ENCODE results near the gene MUC22.
"Not testable (repeated sequence)": the region's sequence is repeated elsewhere in the genome, so short reads cannot be mapped to it uniquely, and the experiment has no call there.

The MUC22 gene

DNA sequence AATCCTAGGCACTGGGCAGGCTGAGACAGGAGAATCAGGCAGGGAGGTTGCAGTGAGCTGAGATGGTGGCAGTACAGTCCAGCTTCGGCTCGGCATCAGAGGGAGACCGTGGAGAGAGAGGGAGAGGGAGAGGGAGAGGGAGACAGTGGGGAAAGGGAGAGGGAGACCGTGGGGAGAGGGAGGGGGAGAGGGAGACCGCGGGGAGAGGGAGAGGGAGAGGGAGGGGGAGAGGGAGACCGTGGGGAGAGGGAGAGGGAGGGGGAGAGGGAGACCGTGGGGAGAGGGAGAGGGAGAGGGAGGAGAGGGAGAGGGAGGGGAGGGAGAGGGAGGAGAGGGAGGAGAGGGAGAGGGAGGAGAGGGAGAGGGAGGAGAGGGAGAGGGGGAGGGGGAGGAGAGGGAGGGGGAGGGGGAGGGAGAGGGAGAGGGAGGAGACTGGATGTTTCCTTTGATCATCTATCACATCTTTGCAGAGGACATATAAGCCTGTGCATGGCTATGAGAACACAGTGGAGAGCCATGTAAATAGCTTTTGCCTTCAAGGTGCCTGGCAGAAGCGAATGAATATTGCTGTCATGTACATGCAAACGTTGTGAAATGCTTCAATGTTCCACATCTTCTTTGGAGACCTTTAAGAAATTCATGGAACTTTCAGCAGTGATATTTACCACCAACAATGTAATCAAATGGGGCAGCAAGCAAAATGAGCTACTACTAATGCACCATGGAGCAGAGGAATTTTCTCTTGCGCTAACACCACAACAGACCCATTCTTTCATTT lies 57.8 kb downstream of the MUC22 start:
- not testable (repeated sequence) for H3K4me3 Mint-ChIP-seq; H3K36me3 Mint-ChIP-seq (ENCODE audit: low read depth); H3K9me3 Mint-ChIP-seq; DNase-seq; ATAC-seq; H3K27me3 Mint-ChIP-seq; H3K4me1 Mint-ChIP-seq; H3K27ac Mint-ChIP-seq

DNA sequence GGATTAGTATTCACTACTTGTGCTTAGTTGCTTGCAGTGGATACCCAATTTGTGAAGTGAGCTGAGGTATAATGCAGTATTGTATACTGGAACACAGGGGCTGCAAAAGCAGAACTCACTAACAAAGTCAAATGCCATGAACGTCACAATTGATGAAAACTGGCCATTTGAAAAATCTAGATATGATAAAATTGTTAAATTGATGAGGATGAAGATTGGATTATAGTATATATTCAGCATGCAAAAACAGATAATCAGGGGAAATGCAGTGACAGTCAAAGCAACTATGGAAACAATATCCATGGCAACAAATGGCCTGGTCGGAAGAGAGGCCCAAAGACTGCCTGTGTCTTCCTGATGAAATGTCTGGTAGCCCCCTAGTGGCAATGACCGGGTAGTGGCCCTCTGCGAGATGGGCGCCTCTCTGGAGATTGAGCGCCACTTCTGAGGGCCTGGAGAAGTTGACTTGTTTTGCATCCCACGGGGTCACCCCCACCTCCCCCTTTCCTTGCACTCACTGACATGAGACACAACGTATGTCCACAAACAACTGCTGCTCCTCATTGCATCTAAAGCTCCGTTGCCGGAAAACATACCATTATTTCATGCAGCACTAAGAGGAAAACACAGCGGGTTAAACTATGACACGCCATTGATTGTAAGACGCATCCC lies 58.5 kb downstream of the MUC22 start:
- H3K27ac Mint-ChIP-seq: no peak overlapping the region
- DNase-seq (peak; percentile 80), ATAC-seq (peak; percentile 95)
- no peaks in the 10 kb centered on the region for H3K36me3 Mint-ChIP-seq (ENCODE audit: low read depth)
- peaks cover 4% of the 10 kb centered on the region for H3K4me1 Mint-ChIP-seq
- no peaks in the 10 kb centered on the region for H3K9me3 Mint-ChIP-seq
- H3K27me3 Mint-ChIP-seq: peaks cover 5% of the 10 kb centered on the region
- no peak overlapping the region for H3K4me3 Mint-ChIP-seq

DNA sequence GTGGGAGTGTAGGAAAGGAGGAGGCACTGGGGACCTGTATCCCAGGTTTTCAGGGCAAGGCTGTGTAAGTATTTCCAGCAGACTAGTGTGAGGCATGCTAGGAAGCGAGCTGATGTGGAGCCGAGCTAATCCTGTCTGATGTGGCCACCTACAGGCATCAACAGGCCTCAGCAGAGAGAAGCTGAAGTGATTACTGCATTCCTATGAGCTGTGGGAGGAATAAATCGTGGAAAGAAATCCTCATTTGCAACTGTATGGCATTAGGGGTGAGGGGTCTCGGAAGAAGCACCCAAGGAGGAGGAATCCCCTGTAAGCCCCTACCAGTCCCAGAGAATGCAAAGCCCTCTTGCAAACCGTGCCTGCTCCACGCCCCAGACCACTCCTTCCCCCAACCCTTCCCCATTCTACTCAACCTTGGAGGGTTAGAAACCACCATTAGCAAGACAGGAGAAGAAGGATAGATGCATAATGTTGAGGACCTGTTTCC lies 60.5 kb downstream of the MUC22 start:
- H3K36me3 Mint-ChIP-seq (ENCODE audit: low read depth): no peaks in the 10 kb centered on the region
- no peak overlapping the region for H3K4me3 Mint-ChIP-seq
- H3K27ac Mint-ChIP-seq: no peak overlapping the region
- peaks cover 4% of the 10 kb centered on the region for H3K4me1 Mint-ChIP-seq
- ATAC-seq (no peak), DNase-seq (no peak)
- H3K27me3 Mint-ChIP-seq: no peaks in the 10 kb centered on the region
- H3K9me3 Mint-ChIP-seq: no peaks in the 10 kb centered on the region

DNA sequence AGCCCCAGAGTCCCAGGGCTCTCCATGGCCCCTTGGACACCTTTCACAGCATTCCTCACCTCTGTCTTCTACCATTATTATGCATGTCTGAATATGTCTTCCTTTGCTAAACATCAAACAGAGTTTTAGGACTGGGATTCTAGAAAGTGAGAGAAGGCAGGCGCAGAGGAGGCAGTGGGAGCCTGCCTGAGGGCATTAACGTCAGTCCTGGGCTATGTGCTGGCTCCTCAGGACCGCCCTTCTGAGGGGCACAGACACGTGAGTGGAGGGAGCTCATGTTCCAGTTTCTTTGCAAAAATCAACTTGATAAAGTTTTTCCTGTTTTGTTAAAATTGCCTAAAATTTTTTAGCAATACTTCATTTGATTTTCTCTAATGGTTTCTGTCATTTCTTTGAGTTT lies 64.1 kb downstream of the MUC22 start:
- ATAC-seq: no peak
- Mint-ChIP-seq H3K27ac (no peak overlapping the region), H3K4me1 (peaks cover 4% of the 10 kb centered on the region), H3K36me3 (ENCODE audit: low read depth) (no peaks in the 10 kb centered on the region), H3K27me3 (no peaks in the 10 kb centered on the region), H3K4me3 (no peak overlapping the region), H3K9me3 (no peaks in the 10 kb centered on the region)
- no peak for DNase-seq

DNA sequence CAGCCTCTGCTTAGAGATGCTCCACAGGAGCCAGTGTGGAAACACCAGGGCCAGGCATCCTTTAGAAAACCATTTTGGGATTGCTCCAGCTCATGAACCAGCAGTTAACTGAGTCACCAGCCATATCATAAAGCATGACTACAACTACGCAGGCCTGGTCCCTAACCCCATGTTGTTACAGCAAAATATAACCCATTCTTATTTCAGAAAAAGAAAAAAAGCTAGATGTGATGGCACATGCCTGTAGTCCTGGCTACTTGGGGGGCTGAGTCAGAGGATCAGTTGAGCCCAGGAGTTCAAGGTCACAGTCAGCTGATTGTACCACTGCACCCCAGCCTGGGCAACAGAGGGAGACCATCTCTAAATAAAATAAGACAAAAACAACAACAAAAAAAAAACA lies 65.3 kb downstream of the MUC22 start:
- Mint-ChIP-seq H3K4me1 (peaks cover 3% of the 10 kb centered on the region), H3K9me3 (no peaks in the 10 kb centered on the region), H3K36me3 (ENCODE audit: low read depth) (no peaks in the 10 kb centered on the region), H3K27ac (no peak overlapping the region), H3K27me3 (no peaks in the 10 kb centered on the region), H3K4me3 (no peak overlapping the region)
- no peak for ATAC-seq
- no peak for DNase-seq

- H3K27me3 Mint-ChIP-seq: no peaks in the 10 kb centered on the region
- no peaks in the 10 kb centered on the region for H3K9me3 Mint-ChIP-seq
- no peak overlapping the region for H3K27ac Mint-ChIP-seq
- DNase-seq (no peak), ATAC-seq (no peak)
- H3K36me3 Mint-ChIP-seq (ENCODE audit: low read depth): no peaks in the 10 kb centered on the region
- no peak overlapping the region for H3K4me3 Mint-ChIP-seq
- peaks cover 3% of the 10 kb centered on the region for H3K4me1 Mint-ChIP-seq
These were observed 66.3 kb downstream of the MUC22 start for GRCh38 chr6:31076611-31077010.

DNA sequence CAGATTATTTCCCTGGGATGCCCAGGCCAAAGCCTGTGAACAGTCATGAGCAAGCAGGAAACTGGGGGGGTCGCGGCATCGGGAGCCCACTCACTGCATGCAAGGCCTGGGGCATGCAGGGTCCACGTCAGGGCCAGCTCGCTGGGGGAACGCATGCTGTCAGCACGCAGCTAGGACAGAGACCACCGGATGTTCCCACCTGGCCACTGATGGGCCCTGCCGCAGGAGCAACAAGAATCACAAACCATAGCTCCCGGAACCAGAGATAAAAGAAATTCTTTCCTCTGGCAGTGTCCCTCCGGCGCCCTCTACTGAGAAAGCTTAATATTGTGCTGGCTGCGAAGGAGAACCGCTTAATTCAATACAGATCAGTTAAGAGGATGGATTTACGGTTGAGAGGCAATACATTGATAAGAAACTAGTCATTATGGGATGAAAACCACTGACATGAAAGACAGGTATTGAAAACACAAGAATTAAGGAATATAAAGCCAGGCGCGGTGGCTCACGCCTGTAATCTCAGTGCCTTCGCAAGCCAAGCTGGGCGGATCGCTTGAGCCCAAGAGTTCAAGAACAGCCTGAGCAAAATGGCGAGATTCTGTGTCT lies 69.5 kb downstream of the MUC22 start:
- ATAC-seq (peak; percentile 71), DNase-seq (peak; percentile 71)
- no peaks in the 10 kb centered on the region for H3K9me3 Mint-ChIP-seq
- H3K27ac Mint-ChIP-seq: no peak overlapping the region
- no peaks in the 10 kb centered on the region for H3K36me3 Mint-ChIP-seq (ENCODE audit: low read depth)
- peaks cover 5% of the 10 kb centered on the region for H3K4me1 Mint-ChIP-seq
- no peaks in the 10 kb centered on the region for H3K27me3 Mint-ChIP-seq
- H3K4me3 Mint-ChIP-seq: peak overlapping the region; percentile 52

- Mint-ChIP-seq H3K4me3 (no peak overlapping the region), H3K27me3 (no peaks in the 10 kb centered on the region), H3K4me1 (peaks cover 7% of the 10 kb centered on the region), H3K27ac (no peak overlapping the region), H3K9me3 (no peaks in the 10 kb centered on the region), H3K36me3 (ENCODE audit: low read depth) (no peaks in the 10 kb centered on the region)
- ATAC-seq (no peak), DNase-seq (no peak)
These were observed 71.6 kb downstream of the MUC22 start for GRCh38 chr6:31081872-31082271.

GRCh38 chr6:31083742-31084354 lies 73.6 kb downstream of the MUC22 start:
- DNase-seq (peak; percentile 56), ATAC-seq (no peak)
- no peak overlapping the region for H3K27ac Mint-ChIP-seq
- H3K4me1 Mint-ChIP-seq: peaks cover 15% of the 10 kb centered on the region
- no peaks in the 10 kb centered on the region for H3K36me3 Mint-ChIP-seq (ENCODE audit: low read depth)
- H3K4me3 Mint-ChIP-seq: no peak overlapping the region
- no peaks in the 10 kb centered on the region for H3K27me3 Mint-ChIP-seq
- H3K9me3 Mint-ChIP-seq: no peaks in the 10 kb centered on the region

Measured in activated naive CD8-positive, alpha-beta T cell treated with anti-CD3 and anti-CD28 coated beads, Interleukin-2, amount 50 U/mL, for 24 hours (primary cell).